H9 (cell line): ENCODE data around the gene PRKAG2. TPM values are rescaled to one million over a fixed set of nuclear protein-coding genes. Genes with fewer than 3 reads are reported as not detected.

ENCODE experiments used
- DNase-seq: peaks from one replicate; pipeline ENCODE4 v3.0.0-alpha.2; 2017
- H2AFZ ChIP-seq: one replicate; pipeline ENCODE4 v1.6.1; 2013; ENCODE audit warnings: mild to moderate bottlenecking, low read length, control low read depth, moderate library complexity
- H2AK5ac ChIP-seq: 2 replicates; pipeline ENCODE4 v1.6.1; 2013; ENCODE audit warnings: low read length, control low read depth, mixed read lengths; ENCODE audit not compliant: insufficient read length
- H2BK120ac ChIP-seq: one replicate; pipeline ENCODE4 v1.6.1; 2013; ENCODE audit warnings: low read depth, mild to moderate bottlenecking, low read length, control low read depth, inconsistent platforms; ENCODE audit not compliant: poor library complexity, severe bottlenecking
- H2BK12ac ChIP-seq: 2 replicates; pipeline ENCODE4 v1.6.1; 2013; ENCODE audit warnings: low read length, control low read depth, mixed read lengths, low read depth; ENCODE audit not compliant: insufficient read length
- H2BK15ac ChIP-seq: 2 replicates; pipeline ENCODE4 v1.6.1; 2013; ENCODE audit warnings: low read depth, low read length, control low read depth
- H2BK20ac ChIP-seq: one replicate; pipeline ENCODE4 v1.6.1; 2013; ENCODE audit warnings: low read depth, mild to moderate bottlenecking, low read length, control low read depth, inconsistent platforms; ENCODE audit not compliant: poor library complexity, severe bottlenecking
- H2BK5ac ChIP-seq: 2 replicates; pipeline ENCODE4 v1.6.1; 2013; ENCODE audit warnings: low read length, control low read depth, mixed read lengths; ENCODE audit not compliant: insufficient read length
- H3K14ac ChIP-seq: 2 replicates; pipeline ENCODE4 v1.6.1; 2013; ENCODE audit warnings: low read length, control low read depth; ENCODE audit not compliant: insufficient read depth
- H3K18ac ChIP-seq: 2 replicates; pipeline ENCODE4 v1.6.1; 2013; ENCODE audit warnings: low read depth, mild to moderate bottlenecking, mixed read lengths, low read length, control low read depth; ENCODE audit not compliant: insufficient read length
- H3K23ac ChIP-seq: 2 replicates; pipeline ENCODE4 v1.6.1; 2013; ENCODE audit warnings: low read length, control low read depth, mixed read lengths, low read depth; ENCODE audit not compliant: insufficient read length
- H3K23me2 ChIP-seq: 2 replicates; pipeline ENCODE4 v1.6.1; 2013; ENCODE audit warnings: low read depth, mild to moderate bottlenecking, mixed read lengths, low read length, control low read depth; ENCODE audit not compliant: insufficient read length, poor library complexity, severe bottlenecking
- H3K27ac ChIP-seq: 2 replicates; pipeline ENCODE4 v1.5.1; 2013; ENCODE audit warnings: low read length, control low read depth, mixed read lengths, low read depth; ENCODE audit not compliant: insufficient read length
- H3K27me3 ChIP-seq: 2 replicates; pipeline ENCODE4 v1.6.1; 2013; ENCODE audit warnings: low read length, control low read depth, inconsistent platforms; ENCODE audit not compliant: insufficient read depth
- H3K4ac ChIP-seq: 2 replicates; pipeline ENCODE4 v1.6.1; 2013; ENCODE audit warnings: low read depth, mild to moderate bottlenecking, control low read depth, inconsistent platforms, low read length, moderate library complexity
- H3K4me1 ChIP-seq: 2 replicates; pipeline ENCODE4 v1.6.1; 2013; ENCODE audit warnings: low read length, control low read depth, inconsistent platforms; ENCODE audit not compliant: insufficient read depth
- H3K4me2 ChIP-seq: 2 replicates; pipeline ENCODE4 v1.6.1; 2013; ENCODE audit warnings: low read length, control low read depth, mixed read lengths; ENCODE audit not compliant: insufficient read length, insufficient read depth
- H3K56ac ChIP-seq: 2 replicates; pipeline ENCODE4 v1.6.1; 2013; ENCODE audit warnings: low read depth, mild to moderate bottlenecking, mixed read lengths, low read length, control low read depth; ENCODE audit not compliant: insufficient read length
- H3K79me1 ChIP-seq: 2 replicates; pipeline ENCODE4 v1.6.1; 2013; ENCODE audit warnings: low read depth, mild to moderate bottlenecking, moderate library complexity, low read length, control low read depth, inconsistent platforms; ENCODE audit not compliant: insufficient read depth, poor library complexity, severe bottlenecking
- H3K79me2 ChIP-seq: 2 replicates; pipeline ENCODE4 v1.6.1; 2013; ENCODE audit warnings: low read length, control low read depth, inconsistent platforms; ENCODE audit not compliant: insufficient read depth
- H3K9ac ChIP-seq: 2 replicates; pipeline ENCODE4 v1.6.1; 2013; ENCODE audit warnings: low read length, control low read depth, mixed read lengths; ENCODE audit not compliant: insufficient read length; ENCODE audit errors: extremely low read depth
- H3K9me3 ChIP-seq: one replicate; pipeline ENCODE4 v1.6.1; 2013; ENCODE audit warnings: low read depth, low read length, inconsistent platforms; ENCODE audit not compliant: control insufficient read depth
- H3T11ph ChIP-seq: one replicate; pipeline ENCODE4 v1.6.1; 2013; ENCODE audit warnings: mild to moderate bottlenecking, low read length, control low read depth, inconsistent platforms
- H4K20me1 ChIP-seq: one replicate; pipeline ENCODE4 v1.6.1; 2013; ENCODE audit not compliant: control insufficient read depth, insufficient read length, insufficient read depth
- H4K5ac ChIP-seq: 2 replicates; pipeline ENCODE4 v1.6.1; 2013; ENCODE audit warnings: low read depth, mild to moderate bottlenecking, mixed read lengths, low read length, control low read depth; ENCODE audit not compliant: insufficient read length
- H4K8ac ChIP-seq: replicated peaks from 2 replicates; pipeline ENCODE4 v1.6.1; 2013; ENCODE audit warnings: low read length, control low read depth, mixed read lengths, low read depth; ENCODE audit not compliant: insufficient read length
- H4K91ac ChIP-seq: 2 replicates; pipeline ENCODE4 v1.6.1; 2013; ENCODE audit warnings: low read depth, mild to moderate bottlenecking, moderate library complexity, mixed read lengths, low read length, control low read depth; ENCODE audit not compliant: insufficient read length
- H3K27ac Mint-ChIP-seq, 3 experiments: 2 replicates in 2 of 3; 3 replicates in 1 of 3; pipeline ENCODE4 v1.8.0; 2020 to 2021; ENCODE audit warnings: mixed read lengths in 3 of 3, mild to moderate bottlenecking in 1 of 3, moderate library complexity in 1 of 3
- H3K27me3 Mint-ChIP-seq: 2 replicates; pipeline ENCODE4 v1.8.0; 2021; ENCODE audit warnings: low read depth, mild to moderate bottlenecking, moderate library complexity, mixed read lengths
- H3K36me3 Mint-ChIP-seq, 3 experiments: 2 replicates in 2 of 3; 3 replicates in 1 of 3; pipeline ENCODE4 v1.8.0; 2020 to 2021; ENCODE audit warnings: low read depth in 3 of 3, mixed read lengths in 3 of 3; ENCODE audit not compliant: insufficient read depth in 1 of 3
- H3K4me1 Mint-ChIP-seq, 2 experiments: 2 replicates each; pipeline ENCODE4 v1.8.0; 2020; ENCODE audit warnings: mixed read lengths in 2 of 2
- H3K4me3 Mint-ChIP-seq, 2 experiments: 2 replicates in 1 of 2; 3 replicates in 1 of 2; pipeline ENCODE4 v1.8.0; 2020 to 2021; ENCODE audit warnings: mild to moderate bottlenecking in 2 of 2, mixed read lengths in 2 of 2, moderate library complexity in 1 of 2
- H3K9me3 Mint-ChIP-seq, 2 experiments: 2 replicates in 1 of 2; 3 replicates in 1 of 2; pipeline ENCODE4 v1.8.0; 2020; ENCODE audit warnings: mild to moderate bottlenecking in 2 of 2, mixed read lengths in 2 of 2, moderate library complexity in 1 of 2
- CTCF ChIP-seq: fragments of 200-600 bp; sonication (generic); conservative IDR thresholded peaks from 3 replicates; pipeline ENCODE4 v1.8.0; 2021; ENCODE audit warnings: antibody characterized with exemption, mild to moderate bottlenecking
- WGBS: extraction: QIAGEN DNeasy Blood & Tissue Kit; methylation state at CpG from one replicate; pipeline ENCODE4 v1.1.7; 2013; ENCODE audit warnings: missing lambda C conversion rate, low lambda C conversion rate, mixed read lengths; ENCODE audit not compliant: insufficient read length; ENCODE audit errors: extremely low coverage; 5-methylcytosine and 5-hydroxymethylcytosine counted together
- total RNA-seq: library from RNA; stranded (reverse); gene quantifications from 2 replicates; pipeline ENCODE4 v1.2.1, GENCODE V29; 2021

The PRKAG2 gene
- total RNA-seq, 1 experiment from 2014 or later: 11.8 TPM

GRCh38 chr7:151740081-151740851, 136.6 kb downstream of the PRKAG2 start:
- Histone ChIP-seq H2BK20ac (no peak overlapping the region), H4K5ac (no peak overlapping the region), H3T11ph (no peak overlapping the region), H3K79me2 (no peaks in the 10 kb centered on the region), H3K14ac (no peak overlapping the region), H3K4me1 (peaks cover 4% of the 10 kb centered on the region; the same call in 1 of the 2 replicates), H3K27ac (no peak overlapping the region), H2BK120ac (no peak overlapping the region), H4K8ac (no peak overlapping the region), H2BK15ac (no peak overlapping the region), H3K79me1 (no peaks in the 10 kb centered on the region), H3K56ac (no peak overlapping the region), H2AFZ (no peak overlapping the region), H2AK5ac (no peak overlapping the region), H2BK12ac (no peak overlapping the region), H3K9ac (no peak overlapping the region), H3K9me3 (no peaks in the 10 kb centered on the region), H3K27me3 (no peaks in the 10 kb centered on the region), H4K20me1 (no peaks in the 10 kb centered on the region), H2BK5ac (no peak overlapping the region), H3K23me2 (no peaks in the 10 kb centered on the region), H3K4me2 (no peak overlapping the region), H4K91ac (no peak overlapping the region), H3K4ac (no peak overlapping the region), H3K23ac (no peak overlapping the region), H3K18ac (no peak overlapping the region)
- Mint-ChIP-seq H3K36me3 (peaks cover 6 to 21% (median 8%) of the 10 kb centered on the region in 3 experiments), H3K4me3 (no peak overlapping the region), H3K9me3 (peaks cover 14% of the 10 kb centered on the region in 2 experiments), H3K27ac (peak overlapping the region in 2 of 3 experiments; percentile 46 to 76; a peak in 4 of 7 replicates), H3K4me1 (peaks cover 30 to 31% of the 10 kb centered on the region in 2 experiments), H3K27me3 (peaks cover 3% of the 10 kb centered on the region; the same call in 1 of the 2 replicates)
- no peak for TF ChIP-seq CTCF
- no peak for DNase-seq
- WGBS: no CpG with 5 or more reads among the region's 16 CpGs
